GM12878 (cell line): Measurements from ENCODE around the gene GARNL3. TPM values are rescaled to one million over a fixed set of nuclear protein-coding genes. Genes with fewer than 3 reads are reported as not detected.

Experiments
- CTCF ChIP-seq, 3 experiments: IDR thresholded peaks in 2 of 3; conservative IDR thresholded peaks in 1 of 3; 2 replicates each; pipeline ENCODE4 v1.5.1; 2011; ENCODE audit warnings: low read depth in 3 of 3, low read length in 3 of 3, mild to moderate bottlenecking in 3 of 3, control low read depth in 2 of 3, moderate library complexity in 2 of 3, inconsistent platforms in 1 of 3, mixed read lengths in 1 of 3; ENCODE audit not compliant: control insufficient read depth in 2 of 3, insufficient read depth in 1 of 3; ENCODE audit errors: extremely low read depth in 1 of 3
- MLLT1 ChIP-seq: fragments of 450-650 bp; IDR thresholded peaks from 2 replicates; pipeline ENCODE4 v1.6.1; 2016; ENCODE audit warnings: mild to moderate bottlenecking
- NFYB ChIP-seq: IDR thresholded peaks from 2 replicates; pipeline ENCODE4 v1.6.1; 2011; ENCODE audit warnings: low read depth, mild to moderate bottlenecking, low read length, improper control_type of control experiment, moderate library complexity; ENCODE audit not compliant: insufficient read depth
- SP1 ChIP-seq: IDR thresholded peaks from one replicate; pipeline ENCODE4 v1.6.1; 2011; ENCODE audit warnings: low read depth, low read length
- ZNF687 ChIP-seq: fragments of 450-650 bp; IDR thresholded peaks from 2 replicates; pipeline ENCODE4 v1.6.1; 2017; ENCODE audit warnings: mild to moderate bottlenecking, moderate library complexity
- polyA plus RNA-seq, 11 experiments: library from polyadenylated mRNA; depleted of rRNA in 4 of 11; unstranded in 6 of 11; stranded (reverse) in 5 of 11; fragments of >200 nt; fragmentation: Nextera tagmentation in 4 of 11; fragmentation: Illumina TruSeq in 1 of 11; extraction: Ambion mirVana in 4 of 11; extraction: Trizol in 1 of 11; gene quantifications; 1 replicate in 1 of 11; 2 replicates in 10 of 11; pipeline versions ENCODE4 v1.2.1 to v1.2.3, GENCODE V29; 2011 to 2016; ENCODE audit warnings: inconsistent platforms in 2 of 11, missing spikeins in 2 of 11, low read depth in 1 of 11
- total RNA-seq, 4 experiments: library from RNA; depleted of rRNA in 3 of 4; stranded (reverse); fragments of >200 nt in 3 of 4; fragmentation: Illumina TruSeq in 1 of 4; extraction: Trizol in 1 of 4; gene quantifications; 2 replicates each; pipeline versions ENCODE4 v1.2.1 to v1.2.3, GENCODE V29; 2013 to 2021

The GARNL3 gene
- total and polyA plus RNA-seq, 10 of the 15 experiments (the other 5 are each of a cell fraction or from before 2014, with no cell fraction given): 0.89 to 13.2 (median 6.3) TPM

- TF ChIP-seq ZNF687 (no peak), CTCF (IDR thresholded peaks at IDR 0.05 in 2 of 3, conservative IDR thresholded peaks at IDR 0.05 in 1 of 3; ENCODE audit: control insufficient read depth in 2 of 3, extremely low read depth in 1 of 3, insufficient read depth in 1 of 3, low read depth in 3 of 3, low read length in 3 of 3) (no peak), NFYB (no peak), SP1 (no peak), MLLT1 (no peak)
These were observed 43.2 kb downstream of the GARNL3 start (continued) for GRCh38 chr9:127307802-127308201.
